Pancreas (tissue), 10 donors: Measurements from ENCODE around the gene CSMD2. TPM values are rescaled to one million over a fixed set of nuclear protein-coding genes. Genes with fewer than 3 reads are reported as not detected.

Source experiments
- ATAC-seq, 4 donors: fragments of 200-7000 bp; cut with Tn5 transposase; one replicate each; pipeline versions ENCODE4 v1.8.0 to v1.9.1; 2020; ENCODE audit warnings: mild to moderate bottlenecking in 4 of 4, moderate library complexity in 4 of 4
- DNase-seq, 6 donors: peaks; one replicate each; pipeline ENCODE4 v3.0.0-alpha.2; 2020
- FAIRE-seq: peaks from 2 replicates; lab custom pipeline; 2012; peaks lifted over from hg19 to GRCh38; lab: Jason Lieb, UNC
- H3K27ac ChIP-seq, 4 donors: fragments of 200-600 bp; sonication (generic); 1 replicate in 3 of 4; 2 replicates in 1 of 4; pipeline versions ENCODE4 v1.5.0 to v1.8.0; 2020
- H3K27me3 ChIP-seq, 4 donors: fragments of 200-600 bp; one replicate each; pipeline ENCODE4 v1.8.0; 2021
- H3K36me3 ChIP-seq, 3 donors: fragments of 200-600 bp; sonication (generic) in 1 of 3; one replicate each; pipeline versions ENCODE4 v1.5.0 to v1.8.0; 2020 to 2021
- H3K4me1 ChIP-seq, 3 donors: fragments of 200-600 bp; one replicate each; pipeline ENCODE4 v1.8.0; 2021
- H3K4me3 ChIP-seq, 4 donors: fragments of 200-600 bp; sonication (generic) in 2 of 4; one replicate each; pipeline versions ENCODE4 v1.5.0 to v1.8.0; 2020 to 2021
- H3K9me3 ChIP-seq, 4 donors: fragments of 200-600 bp; one replicate each; pipeline ENCODE4 v1.8.0; 2021
- CTCF ChIP-seq, 4 donors: fragments of 200-600 bp; sonication (generic) in 3 of 4; IDR thresholded peaks; one replicate each; pipeline versions ENCODE4 v1.5.0 to v1.8.0; 2021; ENCODE audit warnings: antibody characterized with exemption in 4 of 4
- WGBS, 2 donors: extraction: QIAGEN DNeasy Blood & Tissue Kit; methylation state at CpG; one replicate each; pipeline ENCODE4 v1.1.7; 2013; 5-methylcytosine and 5-hydroxymethylcytosine counted together
- intact Hi-C, 3 donors: fragments of 100-400 bp; cut with DNase I; formaldehyde crosslinking; loops; one replicate each; pipeline versions ENCODE4 v1.11.1 to v1.14.2; 2022
- polyA plus RNA-seq, 2 donors: library from polyadenylated mRNA; stranded (reverse); fragments of 200-250 nt; gene quantifications; one replicate each; pipeline ENCODE4 v1.2.3, GENCODE V29; 2013
- total RNA-seq, 6 donors: library from RNA; stranded (reverse); fragmentation: NEBNext Ultra II Directional in 4 of 6; extraction: Animal tissue kit (Norgen Biotek cat#: 25700) in 4 of 6; gene quantifications; one replicate each; pipeline versions ENCODE4 v1.2.1 to v1.2.4, GENCODE V29; 2021 to 2023
- donor health status: healthy with polysubstance abuse.
- donor health status: DM: no; HTN: no; CAD: no; lungs with moderate emphysema.
- donor health status: DM: no; HTN: no; CAD: no.
- donor health status: control.
- donor health status: control.
- donor health status: Bipolar disorder and iron deficiency.
- donor health status: DM: yes; HTN: yes; CAD: no.
- donor health status: DM: no; HTN: no; CAD: no.
- donor health status: DM: no; HTN: no; CAD: no.
- donor health status: DM: yes; HTN: yes; CAD: no.

CSMD2 gene
- total and polyA plus RNA-seq, 8 donors, result 0.04 to 2.0 (median 0.36) TPM

DNA sequence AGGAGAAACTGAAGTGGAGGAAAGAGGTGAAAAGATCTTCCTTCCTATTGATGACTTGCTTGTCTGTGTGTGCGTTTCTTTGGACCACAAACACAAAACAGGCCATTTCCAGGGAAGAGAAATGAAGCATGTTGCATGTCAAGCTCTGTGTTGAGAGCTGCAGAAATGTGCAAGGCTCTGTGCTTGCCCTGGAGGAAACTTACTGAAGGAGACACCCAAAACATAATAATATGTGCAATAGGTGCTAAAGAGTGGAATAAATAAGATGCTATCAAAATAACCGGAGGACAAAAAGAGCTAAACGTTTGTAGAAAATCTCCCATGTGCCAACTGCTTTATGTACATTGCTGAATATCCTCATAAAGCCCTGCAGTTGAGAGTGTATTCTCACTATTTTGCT is 496.3 kb downstream of the CSMD2 start:
- 66 to 74% methylated on average over 3 of the region's 3 CpGs for WGBS, 2 donors
- no peak for FAIRE-seq
- H3K4me3 ChIP-seq, result no peak overlapping the region
- no peak for ATAC-seq
- no peaks in the 10 kb centered on the region for H3K27me3 ChIP-seq
- intact Hi-C loops, result no loop called here
- no peaks in the 10 kb centered on the region for H3K4me1 ChIP-seq
- no peak for DNase-seq
- no peaks in the 10 kb centered on the region for H3K9me3 ChIP-seq
- no peak overlapping the region for H3K27ac ChIP-seq
- TF ChIP-seq CTCF (IDR thresholded peaks at IDR 0.05), result no peak
- H3K36me3 ChIP-seq, result no peaks in the 10 kb centered on the region

DNA sequence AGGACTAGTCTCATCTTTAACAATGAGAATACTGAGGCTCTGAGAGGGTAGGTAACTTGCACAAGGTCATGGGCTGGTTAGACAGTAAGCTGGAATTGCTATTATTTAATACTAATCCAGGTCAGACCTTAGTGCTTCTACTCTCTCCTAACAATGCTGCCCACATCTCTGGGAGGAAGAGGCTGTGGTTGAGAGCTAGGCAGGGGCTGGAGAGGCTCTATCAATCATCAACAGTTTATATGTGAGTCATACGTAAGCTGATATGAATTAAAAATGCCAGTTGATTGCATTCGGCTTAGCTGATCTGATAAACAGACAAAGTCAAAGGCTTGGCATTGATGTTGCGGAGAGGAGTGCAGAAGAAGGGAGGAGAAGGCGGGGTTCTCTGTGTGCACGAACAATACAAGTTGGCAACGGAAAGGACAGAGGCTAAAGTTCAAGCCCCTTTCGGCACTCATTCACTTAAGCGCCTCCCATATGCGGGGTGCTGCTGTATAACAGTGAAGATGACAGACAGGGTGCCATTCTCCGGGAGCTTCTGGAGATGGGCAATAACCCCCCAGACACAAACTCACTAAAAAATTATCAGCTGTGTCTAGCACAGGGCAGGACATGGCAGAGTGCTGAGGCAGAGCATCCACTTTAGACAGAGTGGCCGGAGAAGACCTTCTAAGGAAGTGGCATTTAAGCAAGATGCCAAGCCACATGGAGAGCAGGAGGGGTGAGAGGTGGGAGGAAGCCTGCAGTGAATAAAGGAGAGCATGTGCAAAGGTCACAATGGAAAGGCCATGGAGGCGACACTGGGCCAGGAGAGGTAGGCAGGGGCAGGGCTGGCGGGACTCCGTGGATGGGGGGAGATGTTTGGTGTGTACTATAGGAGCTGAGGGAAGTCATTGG is 497.4 kb downstream of the CSMD2 start:
- no peak for TF ChIP-seq CTCF (IDR thresholded peaks at IDR 0.05)
- ATAC-seq (no peak), DNase-seq (no peak), FAIRE-seq (no peak)
- intact Hi-C loops, result no loop called here
- WGBS, 2 donors, result 73 to 78% methylated on average over 14 of the region's 14 CpGs
- no peaks in the 10 kb centered on the region for H3K36me3 ChIP-seq
- H3K4me3 ChIP-seq, result no peak overlapping the region
- no peaks in the 10 kb centered on the region for H3K4me1 ChIP-seq
- no peaks in the 10 kb centered on the region for H3K27me3 ChIP-seq
- no peak overlapping the region for H3K27ac ChIP-seq
- no peaks in the 10 kb centered on the region for H3K9me3 ChIP-seq

- Histone ChIP-seq H3K4me1 (no peaks in the 10 kb centered on the region), H3K27me3 (no peaks in the 10 kb centered on the region), H3K27ac (no peak overlapping the region), H3K4me3 (no peak overlapping the region), H3K9me3 (no peaks in the 10 kb centered on the region), H3K36me3 (no peaks in the 10 kb centered on the region)
- FAIRE-seq, result no peak
- 66 to 70% methylated on average over 5 of the region's 5 CpGs for WGBS, 2 donors
- intact Hi-C loops, result no loop called here
- no peak for DNase-seq
- no peak for ATAC-seq
- no peak for TF ChIP-seq CTCF (IDR thresholded peaks at IDR 0.05)
Observed at GRCh38 chr1:33666616-33667015, 498.4 kb downstream of the CSMD2 start.

- H3K4me3 ChIP-seq, result no peak overlapping the region
- H3K36me3 ChIP-seq, result no peaks in the 10 kb centered on the region
- ATAC-seq, result no peak
- FAIRE-seq, result no peak
- no peak for DNase-seq
- no peak overlapping the region for H3K27ac ChIP-seq
- no peaks in the 10 kb centered on the region for H3K9me3 ChIP-seq
- no peaks in the 10 kb centered on the region for H3K4me1 ChIP-seq
- intact Hi-C loops, result no loop called here
- WGBS, 2 donors, result 61% methylated on average over 6 of the region's 6 CpGs
- no peaks in the 10 kb centered on the region for H3K27me3 ChIP-seq
- no peak for TF ChIP-seq CTCF (IDR thresholded peaks at IDR 0.05)
Observed at GRCh38 chr1:33661811-33662454, 503.1 kb downstream of the CSMD2 start.

DNA sequence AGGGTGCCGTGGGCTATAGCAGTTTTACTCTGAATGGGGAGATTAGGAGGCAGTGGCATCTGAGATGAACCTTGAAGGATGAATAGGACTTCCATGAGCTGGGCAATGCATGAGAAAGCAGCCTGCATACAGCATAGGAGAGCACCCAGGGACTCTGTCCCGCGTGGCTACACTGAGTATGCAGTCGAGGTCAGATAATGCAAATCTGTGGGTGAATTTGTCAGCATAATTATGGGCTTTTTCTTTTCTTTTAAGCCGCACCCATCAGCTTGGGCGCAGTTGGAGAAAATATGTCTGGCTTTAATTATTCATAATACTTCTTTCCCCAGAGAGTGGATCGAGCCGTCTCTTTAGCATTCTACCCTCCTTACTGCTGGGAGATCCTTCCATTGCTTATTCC is 504.1 kb downstream of the CSMD2 start:
- intact Hi-C loops, result no loop called here

More for the DNA sequence above, 504.1 kb downstream of the CSMD2 start:
- no peak for TF ChIP-seq CTCF (IDR thresholded peaks at IDR 0.05)
- Histone ChIP-seq H3K27me3 (no peaks in the 10 kb centered on the region), H3K4me1 (peaks cover 0 to 5% (median 0%) of the 10 kb centered on the region in 3 donors), H3K36me3 (no peaks in the 10 kb centered on the region), H3K27ac (no peak overlapping the region), H3K4me3 (no peak overlapping the region), H3K9me3 (no peaks in the 10 kb centered on the region)
- FAIRE-seq, result no peak
- no peak for ATAC-seq
- no peak for DNase-seq
- WGBS, 2 donors, result 86 to 88% methylated on average over 8 of the region's 8 CpGs
